ENCODE measurements around the gene PSMD8.
"Not testable (repeated sequence)": the region's sequence is repeated elsewhere in the genome, so short reads cannot be mapped to it uniquely, and the experiment has no call there.

Gene PSMD8

GRCh38 chr19:38374332-38375097 is at the start of gene PSMD8:
Gene PSMD8 (plus strand): TSS chr19:38374571. CDS start chr19:38374602, 31 bp downstream.
- DNase-seq (ENCODE audit: low read depth in 4 of 4, low spot score in 1 of 4), result peak; percentile 90 to 98 (median 94)

- DNase-seq (ENCODE audit: low read depth in 4 of 4, low spot score in 1 of 4), result no peak
These were observed 47.8 kb upstream of the PSMD8 start for GRCh38 chr19:38326591-38326990.

- DNase-seq (ENCODE audit: low read depth in 4 of 4, low spot score in 1 of 4), result no peak
These were observed 44.7 kb upstream of the PSMD8 start for GRCh38 chr19:38329651-38330050.

- no peak for DNase-seq (ENCODE audit: low read depth in 4 of 4, low spot score in 1 of 4)
These were observed 42.6 kb upstream of the PSMD8 start for GRCh38 chr19:38331728-38332127.

GRCh38 chr19:38333245-38333644 is 41.1 kb upstream of the PSMD8 start:
- no peak for DNase-seq (ENCODE audit: low read depth in 4 of 4, low spot score in 1 of 4)

GRCh38 chr19:38335949-38336637 is 38.3 kb upstream of the PSMD8 start:
- DNase-seq (ENCODE audit: low read depth in 4 of 4, low spot score in 1 of 4), result peak; percentile 81 to 94 (median 90)

GRCh38 chr19:38336638-38337359 is 37.6 kb upstream of the PSMD8 start:
- peak; percentile 83 to 92 (median 90) for DNase-seq (ENCODE audit: low read depth in 4 of 4, low spot score in 1 of 4)

- DNase-seq (ENCODE audit: low read depth in 4 of 4, low spot score in 1 of 4), result no peak
These were observed 37.1 kb upstream of the PSMD8 start for GRCh38 chr19:38337360-38337653.

- not testable (repeated sequence) for DNase-seq (ENCODE audit: low read depth in 4 of 4, low spot score in 1 of 4)
These were observed 35.4 kb upstream of the PSMD8 start for GRCh38 chr19:38339011-38339410.

GRCh38 chr19:38340927-38341326 is 33.4 kb upstream of the PSMD8 start:
- no peak for DNase-seq (ENCODE audit: low read depth in 4 of 4, low spot score in 1 of 4)

- no peak for DNase-seq (ENCODE audit: low read depth in 4 of 4, low spot score in 1 of 4)
These were observed 27.5 kb upstream of the PSMD8 start for GRCh38 chr19:38346837-38347236.

GRCh38 chr19:38350883-38351282 is 23.5 kb upstream of the PSMD8 start:
- no peak for DNase-seq (ENCODE audit: low read depth in 4 of 4, low spot score in 1 of 4)

GRCh38 chr19:38351865-38352395 is 22.4 kb upstream of the PSMD8 start:
- DNase-seq (ENCODE audit: low read depth in 4 of 4, low spot score in 1 of 4), result no peak

GRCh38 chr19:38352611-38353010 is 21.8 kb upstream of the PSMD8 start:
- no peak for DNase-seq (ENCODE audit: low read depth in 4 of 4, low spot score in 1 of 4)

GRCh38 chr19:38355728-38356725 is 18.3 kb upstream of the PSMD8 start:
- DNase-seq (ENCODE audit: low read depth in 4 of 4, low spot score in 1 of 4), result no peak

GRCh38 chr19:38358071-38358470 is 16.3 kb upstream of the PSMD8 start:
- no peak for DNase-seq (ENCODE audit: low read depth in 4 of 4, low spot score in 1 of 4)

- no peak for DNase-seq (ENCODE audit: low read depth in 4 of 4, low spot score in 1 of 4)
These were observed 14.9 kb upstream of the PSMD8 start for GRCh38 chr19:38359242-38360021.

GRCh38 chr19:38360351-38360750 is 14.0 kb upstream of the PSMD8 start:
- DNase-seq (ENCODE audit: low read depth in 4 of 4, low spot score in 1 of 4), result no peak

GRCh38 chr19:38360839-38361631 is 13.3 kb upstream of the PSMD8 start:
- no peak for DNase-seq (ENCODE audit: low read depth in 4 of 4, low spot score in 1 of 4)

Data from stimulated activated CD4-positive, alpha-beta T cell treated with anti-CD3 and anti-CD28 coated beads, Interleukin-1b, Interleukin-23, amount 100 ng/mL, for 24 hours (primary cell).